ENCODE measurements around the gene JAML. TPM values are rescaled to one million over a fixed set of nuclear protein-coding genes. Genes with fewer than 3 reads are reported as not detected.

Gene JAML
- total RNA-seq, 1 donor from 2014 or later = 0.09 TPM

DNA sequence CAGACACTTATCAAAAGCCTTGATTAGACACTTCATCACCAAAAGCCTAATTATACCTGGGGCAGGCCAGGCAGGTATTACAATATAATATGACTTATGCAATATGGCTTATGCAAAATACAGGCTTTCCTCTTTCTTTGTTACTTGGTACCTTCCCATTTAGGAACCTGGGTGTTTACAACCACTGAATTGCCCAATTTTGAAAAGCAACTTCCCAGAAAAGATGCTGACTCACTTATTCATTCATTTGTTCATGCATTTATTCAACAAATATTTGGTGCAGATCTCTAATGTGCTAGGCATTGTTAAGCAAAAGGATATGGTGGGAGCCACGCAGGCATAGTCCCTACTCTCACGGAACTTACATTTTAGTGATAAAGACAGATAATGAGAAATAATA lies 13.6 kb upstream of the JAML start:
- Histone ChIP-seq H3K9ac (no peak overlapping the region), H2AFZ (replicated peaks) (no peak overlapping the region), H3K27me3 (peaks cover 9% of the 10 kb centered on the region), H3K36me3 (no peaks in the 10 kb centered on the region), H3K27ac (no peak overlapping the region), H4K20me1 (ENCODE audit: low read depth) (no peaks in the 10 kb centered on the region), H3K4me3 (no peak overlapping the region), H3K4me1 (no peaks in the 10 kb centered on the region), H3K79me2 (ENCODE audit: low read depth) (no peaks in the 10 kb centered on the region), H3K9me3 (ENCODE audit: low read depth) (no peaks in the 10 kb centered on the region), H3F3A (ENCODE audit: low read depth) (no peaks in the 10 kb centered on the region), H3K4me2 (no peak overlapping the region)
- no peaks in the 10 kb centered on the region for H3K36me3 Mint-ChIP-seq
- H3K4me1 Mint-ChIP-seq = no peaks in the 10 kb centered on the region
- no peaks in the 10 kb centered on the region for H3K9me3 Mint-ChIP-seq
- no peak for DNase-seq (ENCODE audit: low spot score)
- H3K27ac Mint-ChIP-seq = no peak overlapping the region
- no peak overlapping the region for H3K4me3 Mint-ChIP-seq
- H3K27me3 Mint-ChIP-seq (ENCODE audit: insufficient read depth, low read depth) = peaks cover 3% of the 10 kb centered on the region
- TF ChIP-seq EZH2 (IDR thresholded peaks at IDR 0.05) (no peak), EZH2phosphoT487 (IDR thresholded peaks at IDR 0.05) (no peak)
- TF ChIP-seq, protein P1, sequence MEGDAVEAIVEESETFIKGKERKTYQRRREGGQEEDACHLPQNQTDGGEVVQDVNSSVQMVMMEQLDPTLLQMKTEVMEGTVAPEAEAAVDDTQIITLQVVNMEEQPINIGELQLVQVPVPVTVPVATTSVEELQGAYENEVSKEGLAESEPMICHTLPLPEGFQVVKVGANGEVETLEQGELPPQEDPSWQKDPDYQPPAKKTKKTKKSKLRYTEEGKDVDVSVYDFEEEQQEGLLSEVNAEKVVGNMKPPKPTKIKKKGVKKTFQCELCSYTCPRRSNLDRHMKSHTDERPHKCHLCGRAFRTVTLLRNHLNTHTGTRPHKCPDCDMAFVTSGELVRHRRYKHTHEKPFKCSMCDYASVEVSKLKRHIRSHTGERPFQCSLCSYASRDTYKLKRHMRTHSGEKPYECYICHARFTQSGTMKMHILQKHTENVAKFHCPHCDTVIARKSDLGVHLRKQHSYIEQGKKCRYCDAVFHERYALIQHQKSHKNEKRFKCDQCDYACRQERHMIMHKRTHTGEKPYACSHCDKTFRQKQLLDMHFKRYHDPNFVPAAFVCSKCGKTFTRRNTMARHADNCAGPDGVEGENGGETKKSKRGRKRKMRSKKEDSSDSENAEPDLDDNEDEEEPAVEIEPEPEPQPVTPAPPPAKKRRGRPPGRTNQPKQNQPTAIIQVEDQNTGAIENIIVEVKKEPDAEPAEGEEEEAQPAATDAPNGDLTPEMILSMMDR (IDR thresholded peaks at IDR 0.05) = no peak

DNA sequence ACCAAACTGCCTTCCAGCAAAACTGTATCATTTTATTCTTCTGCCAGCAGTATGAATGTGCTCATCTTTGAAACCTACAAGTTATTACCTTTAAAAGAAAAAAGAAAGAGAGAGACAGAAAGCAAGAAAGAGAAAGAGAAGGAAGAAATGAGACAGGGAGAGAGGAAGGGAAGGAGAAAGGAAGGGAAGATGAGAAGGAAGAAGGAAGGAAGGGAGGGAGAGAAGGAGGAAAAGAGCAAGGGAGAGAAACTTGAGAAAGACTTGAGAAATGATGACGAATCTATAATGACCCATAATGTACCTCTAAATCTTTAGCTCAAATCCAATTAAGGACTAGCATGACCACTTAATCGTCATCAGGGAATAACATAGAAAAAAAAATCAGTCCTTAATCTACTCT lies 11.4 kb upstream of the JAML start:
- Histone ChIP-seq H3K9me3 (ENCODE audit: low read depth) (no peaks in the 10 kb centered on the region), H2AFZ (replicated peaks) (no peak overlapping the region), H4K20me1 (ENCODE audit: low read depth) (no peaks in the 10 kb centered on the region), H3K27me3 (no peaks in the 10 kb centered on the region), H3K4me3 (no peak overlapping the region), H3K4me2 (no peak overlapping the region), H3F3A (ENCODE audit: low read depth) (no peaks in the 10 kb centered on the region), H3K9ac (no peak overlapping the region), H3K79me2 (ENCODE audit: low read depth) (no peaks in the 10 kb centered on the region), H3K27ac (no peak overlapping the region), H3K4me1 (no peaks in the 10 kb centered on the region), H3K36me3 (no peaks in the 10 kb centered on the region)
- no peak for DNase-seq (ENCODE audit: low spot score)
- Mint-ChIP-seq H3K27ac (no peak overlapping the region), H3K4me3 (no peak overlapping the region), H3K9me3 (no peaks in the 10 kb centered on the region), H3K36me3 (no peaks in the 10 kb centered on the region), H3K4me1 (no peaks in the 10 kb centered on the region), H3K27me3 (ENCODE audit: insufficient read depth, low read depth) (no peaks in the 10 kb centered on the region)
- TF ChIP-seq EZH2 (IDR thresholded peaks at IDR 0.05) (no peak), EZH2phosphoT487 (IDR thresholded peaks at IDR 0.05) (no peak)
- TF ChIP-seq, protein P1 (IDR thresholded peaks at IDR 0.05) = no peak

DNA sequence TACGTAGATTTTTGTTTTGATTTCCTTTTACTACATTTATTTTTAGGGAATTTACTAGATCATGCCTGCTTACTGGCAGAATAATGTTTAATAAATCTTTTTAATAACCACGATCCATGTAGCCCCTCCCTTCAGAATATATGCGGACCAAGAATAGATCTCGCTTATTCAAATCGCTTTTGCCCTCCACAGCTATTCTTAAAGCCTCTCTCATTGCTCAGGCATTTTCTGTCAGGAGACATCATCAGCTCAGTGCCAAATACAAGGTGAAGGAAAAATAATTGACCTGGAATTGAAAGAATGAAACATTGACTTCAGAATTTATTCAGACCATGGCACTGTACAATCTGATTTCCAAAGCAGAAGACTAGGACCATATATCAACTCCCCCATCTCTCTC lies 10.0 kb upstream of the JAML start:
- Histone ChIP-seq H3K4me1 (no peaks in the 10 kb centered on the region), H3K9ac (no peak overlapping the region), H2AFZ (replicated peaks) (no peak overlapping the region), H3K27ac (no peak overlapping the region), H3K36me3 (no peaks in the 10 kb centered on the region), H4K20me1 (ENCODE audit: low read depth) (no peaks in the 10 kb centered on the region), H3K4me2 (no peak overlapping the region), H3K27me3 (no peaks in the 10 kb centered on the region), H3K9me3 (ENCODE audit: low read depth) (no peaks in the 10 kb centered on the region), H3K4me3 (no peak overlapping the region), H3K79me2 (ENCODE audit: low read depth) (no peaks in the 10 kb centered on the region), H3F3A (ENCODE audit: low read depth) (no peaks in the 10 kb centered on the region)
- no peaks in the 10 kb centered on the region for H3K36me3 Mint-ChIP-seq
- H3K4me3 Mint-ChIP-seq = no peak overlapping the region
- DNase-seq (ENCODE audit: low spot score) = no peak
- H3K9me3 Mint-ChIP-seq = no peaks in the 10 kb centered on the region
- TF ChIP-seq EZH2phosphoT487 (IDR thresholded peaks at IDR 0.05) = no peak
- TF ChIP-seq, protein P1 (IDR thresholded peaks at IDR 0.05) = no peak
- TF ChIP-seq EZH2 (IDR thresholded peaks at IDR 0.05) = no peak
- no peaks in the 10 kb centered on the region for H3K4me1 Mint-ChIP-seq
- H3K27me3 Mint-ChIP-seq (ENCODE audit: insufficient read depth, low read depth) = no peaks in the 10 kb centered on the region
- no peak overlapping the region for H3K27ac Mint-ChIP-seq
